Middle frontal gyrus (tissue), 1 donor: ENCODE data around the gene TMEM170B.

ENCODE experiments used
- DNase-seq: peaks from one replicate; pipeline ENCODE4 v3.0.0-alpha.2; 2015; ENCODE audit warnings: low spot score; ENCODE audit errors: extremely low spot score

Gene TMEM170B

DNA sequence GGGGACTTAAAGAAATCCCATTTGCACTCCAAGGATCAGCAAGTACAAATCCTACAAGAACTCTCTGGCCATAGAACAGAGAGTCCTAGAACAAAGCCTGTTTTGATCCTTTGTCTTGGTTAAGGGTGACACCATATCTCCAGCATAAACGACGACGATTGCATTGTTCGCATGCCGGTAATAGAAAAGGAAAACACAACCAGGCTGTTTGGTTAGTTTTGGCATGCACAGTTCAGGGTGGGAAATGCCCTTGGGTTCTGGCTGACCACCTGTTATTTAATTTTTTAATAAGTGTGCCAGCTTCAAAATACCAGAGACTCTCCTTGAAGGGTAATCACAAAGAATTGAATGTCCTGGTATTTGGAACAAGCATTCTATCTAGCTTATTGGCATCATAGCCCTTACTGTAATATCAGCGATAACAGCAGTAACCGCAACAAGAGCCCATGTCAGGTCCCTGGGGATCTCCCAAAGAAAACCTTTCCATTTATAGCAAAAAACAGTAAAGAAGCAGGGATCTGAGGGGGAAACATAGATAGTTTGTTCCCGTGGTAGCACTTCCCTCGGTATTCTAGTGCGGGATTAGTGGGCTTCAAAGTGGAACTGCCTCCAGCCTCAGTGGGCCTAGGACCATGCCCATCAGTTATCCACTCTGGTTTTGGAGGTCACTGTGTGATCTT is 77.1 kb downstream of the TMEM170B start:
- DNase-seq, result no peak

DNA sequence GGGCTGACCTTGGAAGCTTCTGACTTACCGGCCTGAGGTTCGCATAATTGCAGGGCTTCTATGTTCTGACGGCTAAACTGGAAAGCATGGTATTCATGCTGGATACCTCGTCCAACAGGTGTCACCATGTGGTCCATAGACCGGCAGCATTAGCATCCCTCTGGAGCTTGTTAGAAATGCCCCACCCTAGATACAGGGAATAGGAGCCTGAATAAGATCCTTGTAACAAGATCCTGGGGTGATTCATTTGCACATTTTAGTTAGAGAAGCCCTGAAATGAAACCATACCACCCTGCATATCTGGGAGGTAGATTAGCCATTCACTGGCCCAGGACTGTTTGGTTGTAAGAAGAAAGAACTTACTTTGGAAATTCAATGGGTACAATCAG is 77.7 kb downstream of the TMEM170B start:
- DNase-seq, result no peak

DNA sequence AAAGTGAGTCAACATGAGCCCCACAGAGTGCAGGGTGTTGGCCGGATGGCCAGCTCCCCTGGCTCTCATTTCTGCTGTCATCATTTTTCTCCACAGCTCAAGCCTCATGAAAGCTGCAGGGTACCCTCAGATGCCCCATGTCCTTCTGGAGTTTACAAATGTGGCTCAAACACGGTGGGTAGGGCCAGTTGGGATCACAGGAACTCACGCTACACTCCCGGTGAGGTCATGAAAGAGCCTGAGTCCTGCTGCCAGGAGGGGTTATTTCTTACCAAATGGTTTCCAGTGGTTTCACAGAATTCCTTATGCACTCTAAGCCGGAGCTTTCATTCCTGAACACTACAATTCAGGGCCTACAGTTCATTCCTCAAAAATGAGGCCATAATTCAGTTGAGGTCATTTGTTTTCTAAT is 78.7 kb downstream of the TMEM170B start:
- no peak for DNase-seq

DNA sequence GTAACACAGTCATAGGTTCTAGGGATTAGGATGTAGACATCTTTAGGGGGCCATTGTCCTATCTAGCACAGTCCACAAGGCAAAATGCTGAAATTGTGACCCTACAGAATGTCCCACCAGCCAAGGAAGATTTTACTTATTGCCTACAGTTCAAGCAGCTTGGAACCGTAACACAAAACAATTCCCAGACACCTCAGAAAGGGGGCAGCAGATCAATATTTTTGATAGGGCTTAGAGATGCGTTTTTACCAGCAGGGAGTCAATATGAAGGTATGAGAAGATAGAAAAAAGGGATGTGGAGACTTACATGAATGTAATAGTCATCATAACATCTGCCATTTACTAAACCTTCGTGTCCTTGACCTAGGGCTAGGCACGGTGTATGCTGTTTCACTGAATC is 81.0 kb downstream of the TMEM170B start:
- no peak for DNase-seq

DNA sequence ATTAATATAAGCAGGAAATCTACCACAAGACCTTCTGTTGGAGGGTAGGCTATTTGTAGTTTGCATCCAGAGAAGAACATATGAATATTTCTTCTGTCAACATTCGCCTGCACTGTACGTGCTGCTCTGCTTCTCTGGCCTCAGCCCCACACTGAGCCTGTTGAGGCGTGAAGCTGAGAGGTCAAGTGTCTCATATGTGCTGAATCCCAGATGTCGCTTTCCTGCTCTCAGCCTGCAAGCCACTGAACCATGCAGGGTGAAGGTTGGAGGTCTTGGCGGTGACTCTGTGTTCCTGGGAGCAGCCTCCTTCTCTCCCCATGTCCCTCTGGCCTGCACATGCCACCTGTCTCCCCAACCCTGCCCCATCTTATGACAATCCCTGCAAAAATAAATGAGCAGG is 83.6 kb downstream of the TMEM170B start:
- no peak for DNase-seq

DNA sequence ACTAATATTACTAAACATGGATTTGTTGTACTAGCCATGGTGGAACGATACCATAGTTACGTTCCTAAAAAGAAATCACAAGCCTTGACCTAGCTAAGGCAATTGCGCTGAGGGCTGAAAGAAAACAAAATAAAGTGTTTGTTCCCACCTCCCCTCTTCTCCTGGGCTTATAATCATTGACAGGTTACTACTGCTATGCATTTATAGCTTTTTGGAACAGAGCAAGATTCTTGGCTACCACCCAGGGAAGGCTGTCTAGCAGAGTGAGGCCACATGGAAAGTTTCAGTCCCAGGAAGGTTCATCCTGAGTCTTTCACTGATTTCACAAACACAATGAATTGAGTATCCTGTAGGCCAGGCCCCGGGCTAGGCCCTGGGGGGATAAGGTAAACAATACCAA is 84.6 kb downstream of the TMEM170B start:
- DNase-seq, result no peak

DNA sequence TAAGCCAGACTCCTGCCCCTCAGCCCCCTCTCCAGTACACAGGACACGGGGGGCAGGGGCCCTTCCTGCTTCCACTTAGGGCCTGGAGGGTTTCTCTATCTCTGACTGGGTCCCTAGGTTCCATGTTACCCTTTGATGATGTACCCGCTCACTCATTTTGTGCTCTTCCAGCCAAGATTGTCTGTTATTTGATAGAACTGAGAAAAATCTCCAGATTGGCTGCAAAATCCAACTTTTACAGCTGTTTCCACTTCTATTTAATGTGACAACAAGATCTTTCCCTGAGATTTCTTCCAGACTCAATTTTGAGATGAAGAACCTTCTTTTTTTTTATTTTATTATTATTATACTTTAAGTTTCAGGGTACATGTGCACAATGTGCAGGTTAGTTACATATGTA is 85.7 kb downstream of the TMEM170B start:
- no peak for DNase-seq

DNA sequence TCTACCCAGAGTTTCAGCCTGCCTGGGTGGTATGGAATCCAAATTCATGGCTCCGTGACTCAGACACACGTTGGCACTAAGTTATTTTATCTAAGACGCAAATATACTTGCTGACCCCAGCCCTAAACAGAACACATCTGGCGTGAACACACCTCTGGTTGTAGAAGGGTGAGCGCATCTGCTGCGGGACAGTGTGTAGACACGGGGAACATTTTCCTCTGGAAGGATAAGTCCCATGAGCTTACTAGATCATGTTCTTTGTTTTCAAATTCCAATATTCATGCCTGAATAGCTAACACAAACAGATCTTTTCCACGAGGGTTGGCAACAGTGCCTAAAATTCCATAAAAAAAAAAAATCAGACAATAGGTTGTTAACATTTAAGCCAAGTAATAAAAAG is 87.8 kb downstream of the TMEM170B start:
- no peak for DNase-seq

DNA sequence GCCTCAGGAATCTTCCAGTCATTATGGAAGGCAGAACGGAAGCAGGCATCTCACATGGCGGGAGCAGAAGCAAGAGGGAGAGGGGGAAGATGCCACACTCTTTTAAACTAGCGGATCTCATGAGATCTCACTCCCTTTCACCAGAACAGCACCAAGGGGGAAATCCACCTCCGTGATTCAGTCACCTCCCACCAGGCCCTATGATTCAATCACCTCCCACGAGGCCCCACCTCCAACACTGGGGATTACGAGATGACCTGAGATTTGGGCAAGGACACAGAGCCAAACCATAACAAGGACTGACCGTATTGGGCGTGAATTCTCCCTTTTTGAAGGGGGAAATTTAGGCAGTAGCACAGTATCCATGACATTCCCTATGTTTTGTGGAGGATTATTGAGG is 88.8 kb downstream of the TMEM170B start:
- no peak for DNase-seq

DNA sequence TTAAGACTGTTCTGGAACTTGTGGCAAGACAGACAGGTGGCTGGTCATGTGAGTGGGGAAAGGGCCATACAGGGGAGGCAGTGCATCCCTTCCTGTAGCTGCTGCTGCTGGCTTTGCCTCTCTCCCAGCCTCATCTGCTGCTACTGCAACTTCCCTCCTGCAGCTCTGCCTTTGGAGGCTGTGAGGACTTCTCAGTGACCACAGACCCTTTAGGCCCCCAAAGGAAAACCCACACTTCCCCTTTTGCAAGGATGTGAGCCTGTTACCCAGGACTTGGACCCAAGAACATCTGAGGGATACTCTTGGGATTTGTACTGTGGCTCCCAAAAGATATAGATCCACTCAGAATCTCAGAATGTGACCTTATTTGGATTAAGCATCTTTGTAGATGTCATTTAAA is 91.0 kb downstream of the TMEM170B start:
- DNase-seq, result no peak

DNA sequence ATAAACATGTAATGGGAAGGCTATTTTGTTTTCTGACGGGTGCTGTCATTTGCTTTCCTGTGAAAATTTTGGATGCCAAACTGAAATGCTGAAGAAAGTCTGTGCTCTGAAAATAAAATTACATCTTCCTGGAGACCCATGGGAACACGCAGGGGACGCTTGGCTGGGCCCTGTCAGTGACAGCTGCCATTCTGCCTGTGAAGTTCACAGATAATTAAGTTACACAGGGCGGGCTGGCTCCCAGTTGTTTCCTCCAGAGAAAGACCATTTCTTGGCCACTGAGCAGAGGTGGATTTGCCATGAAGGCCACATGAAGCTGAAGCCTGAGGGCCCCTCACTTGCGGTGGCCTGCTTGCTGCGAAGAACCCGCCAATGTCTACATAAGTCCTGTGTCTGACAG is 93.5 kb downstream of the TMEM170B start:
- DNase-seq, result no peak

DNA sequence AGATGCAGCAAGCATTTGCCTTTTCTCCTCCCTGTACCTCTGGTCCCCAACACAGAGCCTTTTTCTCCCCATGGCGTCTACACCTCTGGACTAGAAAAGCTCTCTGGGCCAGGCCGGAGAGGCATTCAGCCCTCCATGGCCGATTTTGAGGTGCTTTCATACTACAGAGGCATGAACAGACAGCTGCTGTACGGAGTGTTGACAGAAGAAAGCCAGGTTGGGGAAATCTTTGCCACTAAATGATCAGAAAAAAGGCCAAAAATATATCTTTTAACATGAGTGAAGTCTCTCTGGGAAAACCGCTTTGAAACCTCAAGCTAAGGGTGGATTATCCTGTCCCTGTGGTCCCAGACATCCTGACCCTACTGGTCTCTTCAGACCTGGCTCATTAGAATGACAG is 94.0 kb downstream of the TMEM170B start:
- no peak for DNase-seq

DNA sequence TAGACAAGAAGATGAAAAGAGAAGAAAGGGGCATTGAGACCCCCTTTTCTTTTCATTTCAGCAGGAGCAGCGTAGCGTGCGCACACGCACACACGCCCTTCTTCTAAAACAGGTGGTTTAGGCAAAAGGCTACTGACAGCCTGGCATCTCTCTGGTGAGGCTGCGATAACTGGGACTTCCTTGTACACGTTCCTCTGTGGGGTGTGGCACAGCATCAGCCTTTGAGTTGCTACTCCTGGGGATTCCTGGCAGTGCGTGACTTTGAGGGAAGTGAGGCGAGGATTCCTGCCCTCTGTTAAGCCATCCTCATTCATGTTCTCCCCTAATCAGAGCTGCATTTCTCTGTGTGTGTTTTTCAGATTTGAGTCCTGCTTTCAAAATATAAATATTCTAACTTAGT is 94.7 kb downstream of the TMEM170B start:
- no peak for DNase-seq

DNA sequence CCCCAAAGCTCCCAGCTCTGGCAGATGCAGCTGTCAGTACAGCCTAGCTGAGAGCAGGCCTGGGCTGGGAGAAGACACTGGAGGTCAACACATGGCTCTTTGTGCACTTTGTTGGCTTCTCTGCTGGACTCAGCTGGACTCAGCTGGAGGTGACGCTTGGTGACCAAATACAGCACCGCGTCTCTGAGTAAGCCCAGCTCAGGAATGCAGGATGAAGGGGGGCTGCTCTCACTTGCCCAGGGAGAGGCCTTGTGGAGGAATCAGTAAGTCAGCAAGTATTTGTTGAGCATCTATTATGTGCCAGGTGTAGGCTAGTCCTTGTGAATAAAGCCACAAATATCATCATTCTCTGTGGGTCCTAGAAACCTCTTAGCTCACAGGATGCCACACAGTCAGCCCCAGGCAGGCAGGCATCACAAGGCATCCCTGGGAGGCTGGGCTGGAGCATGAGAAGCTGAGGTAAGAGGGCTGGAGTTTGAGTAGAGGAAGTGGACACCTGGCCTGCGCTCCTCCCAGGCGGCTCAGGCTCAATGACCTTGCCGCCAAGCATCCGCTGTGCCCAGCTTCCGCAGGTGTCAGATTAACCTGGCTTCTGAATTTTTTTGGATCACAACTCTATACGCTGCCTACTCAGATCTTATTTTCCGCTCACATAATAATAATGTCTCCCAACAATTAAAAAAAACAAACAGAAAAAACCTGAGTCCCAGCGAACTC is 95.4 kb downstream of the TMEM170B start:
- no peak for DNase-seq
